HG03103 (cell line): ENCODE data around the gene BEND6.
A peak's percentile ranks its signal among the peaks of the same experiment; 100 is the strongest.
"Not testable (repeated sequence)": the region's sequence is repeated elsewhere in the genome, so short reads cannot be mapped to it uniquely, and the experiment has no call there.

Experiments
- ATAC-seq: cut with Tn5 transposase; IDR thresholded peaks from one replicate; pipeline ENCODE4 v1.9.1; 2021; ENCODE audit warnings: low read depth; ENCODE audit not compliant: unreplicated experiment

The BEND6 gene

GRCh38 chr6:57024321-57024720 lies 69.4 kb downstream of the BEND6 start:
- ATAC-seq: no peak

GRCh38 chr6:57024775-57025174 lies 69.9 kb downstream of the BEND6 start:
- no peak for ATAC-seq

- ATAC-seq: no peak
Observed at GRCh38 chr6:57026001-57026400, 71.1 kb downstream of the BEND6 start.

GRCh38 chr6:57027301-57027700 lies 72.4 kb downstream of the BEND6 start:
- no peak for ATAC-seq

GRCh38 chr6:57029213-57029612 lies 74.3 kb downstream of the BEND6 start:
- ATAC-seq: no peak

GRCh38 chr6:57033228-57033627 lies 78.3 kb downstream of the BEND6 start:
- ATAC-seq: no peak

GRCh38 chr6:57035549-57035948 lies 80.6 kb downstream of the BEND6 start:
- ATAC-seq: no peak

GRCh38 chr6:57038906-57039305 lies 84.0 kb downstream of the BEND6 start:
- ATAC-seq: no peak

- no peak for ATAC-seq
Observed at GRCh38 chr6:57040011-57040410, 85.1 kb downstream of the BEND6 start.

GRCh38 chr6:57044061-57044460 lies 89.2 kb downstream of the BEND6 start:
- ATAC-seq: not testable (repeated sequence)

- ATAC-seq: no peak
Observed at GRCh38 chr6:57044568-57044967, 89.7 kb downstream of the BEND6 start.

GRCh38 chr6:57046332-57047256 lies 91.7 kb downstream of the BEND6 start, which contains the start of gene KIAA1586:
Gene KIAA1586 (plus strand): TSS chr6:57046693. CDS start chr6:57046756, 63 bp downstream.
- ATAC-seq: peak; percentile 94

GRCh38 chr6:57047257-57047585 lies 92.3 kb downstream of the BEND6 start:
- peak; percentile 5 for ATAC-seq

GRCh38 chr6:57047859-57048258 lies 93.0 kb downstream of the BEND6 start:
- not testable (repeated sequence) for ATAC-seq

- no peak for ATAC-seq
Observed at GRCh38 chr6:57048577-57048976, 93.7 kb downstream of the BEND6 start.

- no peak for ATAC-seq
Observed at GRCh38 chr6:57063847-57064246, 108.9 kb downstream of the BEND6 start.

GRCh38 chr6:57064809-57065208 lies 109.9 kb downstream of the BEND6 start:
- no peak for ATAC-seq

- ATAC-seq: no peak
Observed at GRCh38 chr6:57068061-57068460, 113.2 kb downstream of the BEND6 start.

- ATAC-seq: no peak
Observed at GRCh38 chr6:57069228-57069627, 114.3 kb downstream of the BEND6 start.

- no peak for ATAC-seq
Observed at GRCh38 chr6:57069920-57070331, 115.0 kb downstream of the BEND6 start.

GRCh38 chr6:57072108-57072507 lies 117.2 kb downstream of the BEND6 start:
- ATAC-seq: no peak

- no peak for ATAC-seq
Observed at GRCh38 chr6:57074383-57074782, 119.5 kb downstream of the BEND6 start.
